Fibroblast of the aortic adventitia (primary cell): ENCODE data around the gene ARMH4. TPM values are rescaled to one million over a fixed set of nuclear protein-coding genes. Genes with fewer than 3 reads are reported as not detected.

Source experiments
- DNase-seq: peaks from one replicate; pipeline ENCODE4 v3.0.0-alpha.2; 2010; ENCODE audit warnings: low read depth
- H3K4me3 ChIP-seq: 2 replicates; pipeline ENCODE4 v1.5.1; 2011; ENCODE audit warnings: low read depth, mild to moderate bottlenecking, control low read depth, low read length, moderate library complexity
- total RNA-seq: library from RNA; depleted of rRNA; stranded (reverse); fragments of >200 nt; gene quantifications from 2 replicates; pipeline ENCODE4 v1.2.3, GENCODE V29; 2012; ENCODE audit warnings: low replicate concordance
- TF ChIP-seq, protein P1 (sequence below): IDR thresholded peaks from 2 replicates; pipeline ENCODE4 v1.5.1; 2011; ENCODE audit warnings: mild to moderate bottlenecking, low read length, control low read depth, inconsistent platforms; ENCODE audit not compliant: insufficient read depth

The ARMH4 gene
- total RNA-seq, 1 donor, result 4.2 TPM

- no peak for DNase-seq
- TF ChIP-seq, protein P1, sequence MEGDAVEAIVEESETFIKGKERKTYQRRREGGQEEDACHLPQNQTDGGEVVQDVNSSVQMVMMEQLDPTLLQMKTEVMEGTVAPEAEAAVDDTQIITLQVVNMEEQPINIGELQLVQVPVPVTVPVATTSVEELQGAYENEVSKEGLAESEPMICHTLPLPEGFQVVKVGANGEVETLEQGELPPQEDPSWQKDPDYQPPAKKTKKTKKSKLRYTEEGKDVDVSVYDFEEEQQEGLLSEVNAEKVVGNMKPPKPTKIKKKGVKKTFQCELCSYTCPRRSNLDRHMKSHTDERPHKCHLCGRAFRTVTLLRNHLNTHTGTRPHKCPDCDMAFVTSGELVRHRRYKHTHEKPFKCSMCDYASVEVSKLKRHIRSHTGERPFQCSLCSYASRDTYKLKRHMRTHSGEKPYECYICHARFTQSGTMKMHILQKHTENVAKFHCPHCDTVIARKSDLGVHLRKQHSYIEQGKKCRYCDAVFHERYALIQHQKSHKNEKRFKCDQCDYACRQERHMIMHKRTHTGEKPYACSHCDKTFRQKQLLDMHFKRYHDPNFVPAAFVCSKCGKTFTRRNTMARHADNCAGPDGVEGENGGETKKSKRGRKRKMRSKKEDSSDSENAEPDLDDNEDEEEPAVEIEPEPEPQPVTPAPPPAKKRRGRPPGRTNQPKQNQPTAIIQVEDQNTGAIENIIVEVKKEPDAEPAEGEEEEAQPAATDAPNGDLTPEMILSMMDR, result no peak
- H3K4me3 ChIP-seq, result no peak overlapping the region
These were observed 15.0 kb upstream of the ARMH4 start for GRCh38 chr14:58167057-58167456.

- peak; percentile 84 for DNase-seq
- TF ChIP-seq, protein P1, result peak; percentile 91
- no peak overlapping the region for H3K4me3 ChIP-seq
These were observed 14.3 kb upstream of the ARMH4 start for GRCh38 chr14:58166005-58166983.

GRCh38 chr14:58160561-58160960, 8.5 kb upstream of the ARMH4 start:
- DNase-seq, result no peak
- no peak overlapping the region for H3K4me3 ChIP-seq
- TF ChIP-seq, protein P1, result no peak

DNA sequence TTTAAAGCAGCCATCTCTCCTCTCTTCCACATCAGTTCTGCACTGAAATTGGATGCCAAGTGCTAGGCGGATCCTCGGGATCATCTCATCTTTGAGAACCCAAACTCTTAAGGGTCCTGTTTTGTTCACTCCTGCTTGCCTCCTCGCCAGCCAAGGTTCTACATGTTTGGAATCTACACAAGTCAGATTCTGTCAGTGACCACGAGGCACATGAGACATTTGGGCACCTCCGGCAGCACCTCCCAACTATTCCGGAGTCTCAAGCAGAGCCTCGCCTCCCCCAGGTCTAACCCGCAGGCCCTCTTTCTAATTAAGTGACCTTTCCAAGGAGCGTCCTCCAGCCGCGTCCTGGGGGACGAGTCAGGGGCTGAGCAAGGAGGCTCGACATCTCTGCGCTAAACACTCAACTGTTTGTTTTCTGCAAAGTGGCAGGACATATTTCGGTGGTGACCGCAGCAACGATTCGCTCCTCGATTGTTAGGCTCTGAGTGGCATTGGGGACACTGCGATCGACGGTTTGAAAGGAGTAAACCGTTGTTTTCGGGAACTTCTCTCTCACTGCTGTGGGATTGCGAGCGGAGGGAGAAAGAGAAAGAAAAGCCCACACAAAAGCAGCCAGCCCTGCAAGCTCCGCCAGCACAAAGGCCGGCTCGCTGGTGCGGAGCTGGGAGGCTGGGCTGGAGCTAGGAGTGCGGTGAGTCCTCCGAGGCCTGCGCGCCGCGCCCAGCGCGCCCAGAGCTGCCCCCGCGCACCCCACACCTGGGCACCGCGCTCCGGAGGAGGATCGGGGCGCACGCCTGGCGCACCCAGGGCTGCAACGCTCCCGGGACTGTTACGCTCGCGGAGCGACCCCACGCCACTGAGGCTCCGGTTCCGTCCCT, 640 bp downstream of the ARMH4 start:
- peak overlapping the region; percentile 76 for H3K4me3 ChIP-seq
- TF ChIP-seq, protein P1, result no peak
- peak; percentile 40 for DNase-seq

DNA sequence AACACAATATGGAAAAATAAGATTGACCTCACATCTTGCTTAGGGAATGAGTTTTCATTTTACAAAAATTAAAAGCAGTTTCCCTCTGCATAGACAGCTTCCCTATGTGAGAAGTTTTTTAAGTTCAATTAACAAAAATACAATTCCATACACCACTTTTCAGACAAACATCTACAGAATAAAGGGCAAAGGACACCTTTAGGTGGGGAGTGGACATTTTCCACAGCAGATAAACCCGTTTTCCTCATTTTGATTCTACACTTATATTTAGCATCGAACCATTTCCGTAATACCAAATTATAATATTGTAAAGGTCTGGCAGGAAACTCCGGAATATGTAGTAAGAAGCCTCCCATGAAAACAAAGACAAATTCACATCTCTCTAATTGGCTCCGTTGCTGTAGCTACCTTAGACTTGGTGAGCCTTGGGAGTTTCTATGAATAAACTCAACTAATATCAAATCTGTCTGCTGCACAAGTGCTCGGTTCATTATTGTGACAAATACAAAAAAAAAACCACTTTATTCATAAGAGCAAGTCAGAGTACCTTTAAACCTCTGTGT, 1.7 kb downstream of the ARMH4 start:
- H3K4me3 ChIP-seq, result no peak overlapping the region
- DNase-seq, result no peak
- TF ChIP-seq, protein P1, result no peak

GRCh38 chr14:58149196-58149595, 2.8 kb downstream of the ARMH4 start:
- no peak for DNase-seq
- TF ChIP-seq, protein P1, result no peak

More at GRCh38 chr14:58149196-58149595, 2.8 kb downstream of the ARMH4 start:
- no peak overlapping the region for H3K4me3 ChIP-seq
